ENCODE results near the gene PFDN5.
"Not testable (repeated sequence)": the region's sequence is repeated elsewhere in the genome, so short reads cannot be mapped to it uniquely, and the experiment has no call there.

PFDN5 gene

DNA sequence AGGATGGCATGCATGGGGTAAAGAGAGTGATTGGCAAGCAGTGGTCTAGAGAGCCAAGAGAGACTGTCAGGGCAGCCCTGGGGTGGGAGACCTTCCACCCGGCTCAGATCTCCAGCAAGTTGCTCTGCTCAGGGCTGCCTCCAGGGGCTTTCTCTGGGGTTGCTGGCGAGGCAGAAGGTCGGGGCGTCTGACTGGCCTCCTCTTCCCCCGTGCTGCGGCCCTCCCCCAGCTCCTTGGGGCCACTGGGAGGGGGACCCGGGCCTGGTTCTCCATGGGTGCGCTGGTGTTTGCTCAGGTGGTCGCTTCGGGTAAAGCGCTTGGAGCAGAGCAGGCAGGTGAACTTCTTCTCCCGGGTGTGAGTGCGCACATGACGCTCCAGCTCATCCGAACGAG is 32.7 kb downstream of the PFDN5 start:
- no peak for DNase-seq (ENCODE audit: low spot score)

DNA sequence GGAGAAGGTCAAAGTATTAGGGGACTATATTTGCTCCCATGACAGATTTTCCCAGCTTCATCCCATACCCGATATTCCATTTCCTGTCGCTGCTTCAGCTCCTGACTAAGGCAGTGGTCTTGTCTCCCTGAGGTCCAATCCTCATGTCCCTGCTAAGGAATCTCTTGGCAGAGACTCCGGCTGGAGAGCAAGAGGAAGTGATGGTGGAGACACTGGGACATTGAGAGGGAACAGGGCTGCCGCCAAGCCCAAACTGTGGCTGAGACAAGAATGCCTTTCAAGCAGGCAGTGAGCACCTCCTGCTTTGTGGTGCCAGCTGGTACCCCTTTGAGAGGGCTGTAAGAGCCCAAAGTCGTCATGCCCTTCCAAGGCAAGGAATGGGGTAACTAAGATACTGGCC is 35.3 kb downstream of the PFDN5 start:
- no peak for DNase-seq (ENCODE audit: low spot score)

DNA sequence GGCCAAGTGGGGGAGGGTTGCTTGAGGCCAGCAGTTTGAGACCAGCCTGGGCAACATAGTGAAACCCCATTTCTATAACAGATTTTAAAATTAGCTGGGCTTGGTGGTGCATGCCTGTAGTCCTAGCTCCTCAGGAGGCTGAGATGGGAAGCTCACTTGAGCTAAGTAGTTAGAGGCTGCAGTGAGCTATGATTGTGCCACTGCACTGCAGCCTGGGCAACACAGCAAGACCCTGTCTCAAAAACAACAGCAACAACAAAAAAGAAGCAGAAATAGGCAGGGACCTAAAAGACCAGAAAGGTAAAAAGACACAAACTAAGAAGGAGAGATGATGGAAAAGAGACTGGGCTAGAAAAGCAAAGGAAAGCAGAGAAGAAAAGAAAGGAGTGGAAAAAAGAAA is 37.0 kb downstream of the PFDN5 start:
- not testable (repeated sequence) for DNase-seq (ENCODE audit: low spot score)

DNA sequence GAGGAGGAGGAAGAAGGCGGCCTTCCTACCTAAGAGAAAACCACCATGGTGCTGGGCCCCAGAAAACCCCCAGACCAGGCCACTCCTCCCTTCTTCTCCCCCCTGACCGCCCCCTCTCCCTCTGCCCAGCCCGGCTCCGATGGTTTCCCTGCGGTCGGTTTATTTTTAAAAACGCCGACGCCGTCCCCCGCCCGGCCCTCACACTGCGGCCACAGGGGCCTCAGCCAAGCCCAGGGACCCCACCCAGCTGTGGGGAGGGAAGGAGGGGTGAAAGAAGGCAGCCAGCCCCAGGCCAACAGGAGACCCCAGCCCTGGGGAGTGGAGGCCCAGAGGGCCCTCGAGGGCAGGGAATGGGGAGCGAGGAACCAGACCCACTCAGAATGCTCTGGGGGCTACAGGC is 37.4 kb downstream of the PFDN5 start:
- no peak for DNase-seq (ENCODE audit: low spot score)

DNA sequence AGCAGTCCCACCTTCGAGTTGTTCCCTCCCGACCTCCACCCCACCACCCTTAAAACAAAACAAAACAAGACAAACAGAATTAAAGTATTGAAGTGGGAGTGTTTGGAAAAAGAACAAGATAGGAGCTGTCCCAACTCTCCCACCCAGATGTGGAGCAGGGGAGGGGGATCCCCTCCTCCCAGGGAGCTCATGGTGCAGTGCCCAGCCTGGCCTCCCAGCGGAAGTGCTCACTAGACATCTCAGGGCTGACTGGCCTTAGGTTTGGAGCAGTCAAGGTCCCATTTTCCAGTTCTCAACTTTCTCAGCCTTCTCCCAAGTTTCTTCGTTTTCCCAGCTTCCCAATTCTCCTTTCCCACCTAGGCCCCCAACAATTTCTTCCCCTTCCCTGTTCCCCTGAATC is 37.9 kb downstream of the PFDN5 start:
- DNase-seq (ENCODE audit: low spot score), result no peak

DNA sequence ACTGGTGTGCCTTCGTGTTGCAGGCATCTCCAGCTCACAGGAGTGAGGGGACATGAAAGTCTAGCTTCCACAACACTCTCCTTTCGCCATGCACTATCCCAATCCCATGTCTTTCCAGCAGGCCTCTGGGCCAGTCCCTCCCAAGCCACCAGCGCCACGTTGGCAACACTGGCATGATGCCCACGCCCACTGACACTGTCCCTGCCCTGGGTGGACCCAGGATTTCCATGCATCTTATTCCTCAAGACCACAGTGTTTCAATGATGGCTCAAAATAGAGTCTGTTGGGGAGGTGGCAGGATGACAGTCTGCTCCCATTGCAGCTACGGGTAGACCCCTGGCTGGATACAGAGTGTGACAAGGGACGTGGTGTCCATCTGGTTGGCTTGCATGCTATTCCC is 38.5 kb downstream of the PFDN5 start:
- no peak for DNase-seq (ENCODE audit: low spot score)

DNA sequence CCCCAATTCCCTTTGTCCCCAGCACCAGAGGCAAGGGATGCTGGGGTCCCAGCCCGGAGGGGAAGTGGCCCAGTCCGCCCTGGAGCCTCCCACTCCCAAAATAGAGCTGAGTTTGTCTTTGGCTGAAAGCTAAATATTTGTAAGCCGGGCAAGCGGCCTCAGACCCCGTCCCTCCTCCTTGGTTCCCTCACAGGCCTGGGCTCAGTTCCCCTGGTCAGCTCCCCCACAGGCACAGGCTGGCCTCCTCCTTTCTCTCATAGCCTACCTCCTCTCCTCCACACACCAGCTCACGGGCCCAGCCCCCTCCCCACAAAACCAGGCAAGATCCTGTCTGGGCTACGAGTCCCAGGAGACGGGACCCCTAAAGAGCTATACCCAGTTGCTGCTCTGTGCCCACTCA is 39.5 kb downstream of the PFDN5 start:
- DNase-seq (ENCODE audit: low spot score), result no peak

DNA sequence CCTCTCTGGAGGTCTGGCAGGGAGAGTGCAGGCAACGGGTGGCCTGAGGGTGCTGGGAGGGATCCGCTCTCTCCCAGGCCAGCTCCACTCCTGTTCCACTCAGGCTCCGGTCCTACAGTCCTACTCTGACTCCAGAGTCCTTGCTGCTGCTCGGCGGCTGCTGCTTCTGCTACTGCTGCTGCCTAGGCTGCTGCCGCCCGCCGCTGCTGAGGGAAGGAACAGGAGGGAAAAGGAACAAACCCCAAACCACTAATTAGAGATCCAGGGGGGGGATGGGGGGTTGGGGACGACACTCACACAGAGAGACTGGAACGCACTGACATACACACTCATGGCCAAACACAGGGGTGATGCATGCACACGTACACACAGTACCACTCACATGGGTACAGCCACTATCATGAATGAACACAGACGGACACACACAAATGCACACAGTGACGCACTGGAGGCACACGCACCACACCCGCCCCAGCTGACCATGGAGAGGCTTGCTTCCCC is 40.9 kb downstream of the PFDN5 start, which contains the start of gene SP7:
TSS of gene SP7 (minus strand) at position 174 of the 501 bp plus-strand sequence. CDS start 708 bp downstream, outside the sequence.
- no peak for DNase-seq (ENCODE audit: low spot score)

DNA sequence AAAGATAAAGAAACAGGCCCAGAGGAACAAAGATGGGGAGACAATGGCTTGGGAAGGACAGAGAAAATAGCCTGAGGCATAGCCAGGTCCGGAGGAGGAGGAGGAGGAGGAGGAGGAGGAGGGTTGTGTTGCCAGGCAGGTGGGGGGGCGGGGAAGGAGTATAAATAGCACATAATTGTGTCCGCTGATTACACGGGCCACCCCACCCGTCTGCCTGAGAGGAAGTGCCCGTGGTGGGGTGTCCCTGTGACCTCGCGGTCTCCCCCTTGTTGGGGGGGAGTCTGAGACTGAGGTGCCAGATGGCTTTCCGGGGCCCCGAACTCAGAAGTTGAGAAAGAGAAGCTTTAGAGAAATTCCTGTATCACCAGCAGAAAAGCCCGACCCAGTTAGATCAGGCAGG is 42.7 kb downstream of the PFDN5 start:
- DNase-seq (ENCODE audit: low spot score), result no peak

DNA sequence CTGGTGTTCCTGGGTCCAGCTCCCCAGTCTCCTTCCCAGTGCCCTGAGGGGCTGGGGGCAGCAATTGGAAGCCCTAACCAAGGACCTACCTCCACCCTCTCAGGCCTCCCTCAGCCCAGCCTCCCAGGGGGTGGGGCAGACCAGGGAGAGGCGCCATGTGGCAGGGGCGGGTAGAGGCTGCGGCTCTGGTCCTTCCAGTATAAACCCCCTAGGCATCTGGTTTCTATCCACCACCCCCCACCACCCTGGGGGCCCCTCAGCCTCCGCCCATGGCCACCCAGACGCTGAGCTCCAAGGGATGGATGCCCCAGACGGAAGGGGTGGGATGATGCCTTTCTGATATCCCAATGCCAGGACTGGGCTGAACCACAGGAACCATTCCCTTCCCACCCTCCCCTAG is 43.6 kb downstream of the PFDN5 start:
- DNase-seq (ENCODE audit: low spot score), result no peak

DNA sequence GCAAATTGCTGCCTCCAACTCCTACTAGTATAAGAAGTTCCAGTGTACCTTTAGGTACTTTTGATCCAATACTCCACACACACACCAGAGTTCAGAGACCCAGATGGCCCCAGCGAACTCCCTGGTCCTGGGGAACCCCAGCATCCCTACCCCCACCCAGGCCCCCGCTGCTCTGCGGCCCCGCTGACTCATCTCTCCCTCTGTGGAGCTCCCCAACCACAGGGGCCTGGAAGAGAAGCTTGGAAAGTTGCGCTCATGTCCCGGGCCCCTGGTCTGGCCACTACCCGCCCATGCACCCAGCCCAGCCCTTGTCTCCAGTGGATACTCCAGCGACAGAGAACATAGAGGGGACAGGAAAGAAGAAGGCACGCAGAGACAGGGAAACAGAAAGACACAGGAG is 45.1 kb downstream of the PFDN5 start:
- no peak for DNase-seq (ENCODE audit: low spot score)

DNA sequence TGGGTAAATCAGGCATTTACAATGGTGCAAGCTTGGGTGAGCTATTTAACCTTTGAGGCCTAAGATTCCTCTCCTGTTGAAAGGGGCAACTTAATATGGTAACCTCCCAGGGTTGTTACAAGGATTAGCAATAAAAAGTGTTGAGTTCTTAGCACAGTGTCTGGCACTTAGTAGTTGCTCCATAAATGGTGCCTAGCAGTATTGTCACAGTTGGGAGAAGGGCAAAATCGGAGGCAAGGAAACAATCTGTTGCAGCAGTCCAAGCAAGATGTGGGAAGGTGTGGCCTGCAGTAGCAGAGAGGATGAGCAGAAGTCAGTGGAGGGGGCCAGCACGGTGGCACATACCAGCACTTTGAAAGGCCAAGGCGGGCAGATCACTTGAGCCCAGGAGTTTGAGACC is 48.1 kb downstream of the PFDN5 start:
- DNase-seq (ENCODE audit: low spot score), result no peak

DNA sequence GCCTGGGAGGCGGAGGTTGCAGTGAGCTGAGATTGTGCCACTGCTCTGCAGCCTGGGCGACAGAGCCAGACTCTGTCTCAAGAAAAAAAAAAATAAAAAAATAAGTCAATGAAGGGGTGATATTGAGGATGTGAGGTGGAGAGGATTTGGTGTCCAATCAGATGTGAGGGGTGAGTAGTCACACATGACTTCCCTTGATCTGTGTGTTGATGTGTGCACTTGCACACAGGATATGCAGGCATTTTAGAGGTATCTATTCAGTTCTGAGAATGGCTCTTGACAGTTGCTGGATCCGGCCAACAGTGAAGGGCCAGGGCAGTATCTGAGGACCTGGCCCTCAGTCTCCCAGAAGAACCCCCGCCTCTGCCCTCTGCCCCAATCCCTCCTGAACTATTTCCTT is 48.6 kb downstream of the PFDN5 start:
- DNase-seq (ENCODE audit: low spot score), result no peak

DNA sequence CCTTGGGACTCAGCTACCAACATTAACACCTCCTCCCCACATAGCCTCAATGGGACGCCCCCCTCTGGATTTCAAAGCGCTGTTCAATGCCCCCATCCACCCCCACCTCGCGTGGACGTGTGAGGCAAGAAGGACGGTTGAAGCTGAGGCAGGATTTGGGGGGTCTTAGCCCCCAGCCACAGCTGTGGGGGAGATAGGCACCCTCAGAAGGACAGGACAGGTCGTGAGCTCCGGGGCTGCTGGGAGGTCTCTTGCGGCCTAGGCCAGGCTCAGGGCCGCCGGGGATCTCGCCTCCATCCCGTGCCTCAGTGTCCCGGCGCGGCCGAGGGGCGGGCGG is 49.1 kb downstream of the PFDN5 start:
- DNase-seq (ENCODE audit: low spot score), result no peak

DNA sequence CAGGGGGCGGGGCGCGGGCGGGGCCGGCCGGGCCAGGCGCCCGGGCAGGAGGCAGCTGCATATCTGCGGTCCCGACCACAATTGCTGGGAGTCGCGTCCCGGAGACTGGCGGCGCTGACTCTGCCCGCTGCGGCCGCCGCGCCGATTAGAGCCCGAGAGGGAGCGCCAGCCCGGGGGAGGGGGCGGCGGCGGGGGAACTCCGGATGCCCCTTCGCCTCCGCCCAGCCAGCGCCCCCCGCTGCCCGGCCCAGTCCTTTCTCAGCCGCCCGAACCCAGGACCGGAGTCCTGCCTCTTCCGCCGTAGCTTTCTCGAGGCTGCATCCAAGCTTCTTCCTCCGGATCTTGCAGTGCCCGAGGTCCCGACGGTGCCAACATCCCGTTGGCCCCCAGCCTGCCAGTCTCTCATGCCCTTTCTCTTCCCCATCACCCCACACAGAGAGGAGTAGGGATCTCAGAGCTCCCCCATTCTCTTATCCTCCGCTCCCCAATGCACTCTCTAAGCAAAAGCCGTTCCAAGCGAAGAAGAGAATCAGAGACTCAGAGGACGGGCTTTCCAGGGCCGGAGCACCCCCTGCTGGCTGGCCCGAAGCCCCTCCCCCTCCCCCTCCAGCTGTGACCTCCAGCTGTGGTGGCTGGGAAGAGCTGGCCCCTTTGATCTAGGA is 49.6 kb downstream of the PFDN5 start:
- DNase-seq (ENCODE audit: low spot score), result peak; percentile 84

DNA sequence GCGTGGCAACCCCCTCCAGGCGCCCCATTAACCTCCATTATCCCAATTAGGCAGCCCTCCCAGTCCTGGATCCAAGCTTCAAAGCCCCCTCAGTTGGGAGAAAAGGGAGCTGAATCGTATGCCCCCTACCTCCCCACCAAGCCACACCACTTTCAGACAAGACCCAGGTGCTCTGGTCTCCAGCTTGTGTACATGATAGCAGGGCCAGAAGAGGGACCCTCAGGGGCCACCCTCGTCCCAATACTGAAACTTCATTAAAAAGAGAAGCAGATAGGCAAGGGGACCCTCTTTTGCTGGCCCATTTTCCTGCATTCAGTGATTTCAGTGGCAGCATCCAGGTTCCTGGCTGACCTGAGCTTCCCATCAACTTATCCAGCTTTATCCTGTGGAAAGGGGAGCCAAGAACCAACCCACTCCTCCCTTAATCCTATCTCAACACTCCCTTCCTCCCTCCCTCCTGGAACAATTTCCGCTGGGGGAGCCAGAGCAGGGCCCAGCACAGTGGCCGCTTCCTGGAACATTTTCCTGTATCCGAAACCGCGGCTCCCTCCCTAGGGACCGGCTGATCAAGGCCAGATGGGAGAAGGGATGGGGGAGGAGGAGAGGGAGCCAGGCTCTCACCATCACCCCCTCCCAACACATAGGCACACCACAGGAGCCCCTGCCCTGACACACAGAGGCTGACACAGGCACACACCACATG is 50.3 kb downstream of the PFDN5 start:
- DNase-seq (ENCODE audit: low spot score), result no peak

DNA sequence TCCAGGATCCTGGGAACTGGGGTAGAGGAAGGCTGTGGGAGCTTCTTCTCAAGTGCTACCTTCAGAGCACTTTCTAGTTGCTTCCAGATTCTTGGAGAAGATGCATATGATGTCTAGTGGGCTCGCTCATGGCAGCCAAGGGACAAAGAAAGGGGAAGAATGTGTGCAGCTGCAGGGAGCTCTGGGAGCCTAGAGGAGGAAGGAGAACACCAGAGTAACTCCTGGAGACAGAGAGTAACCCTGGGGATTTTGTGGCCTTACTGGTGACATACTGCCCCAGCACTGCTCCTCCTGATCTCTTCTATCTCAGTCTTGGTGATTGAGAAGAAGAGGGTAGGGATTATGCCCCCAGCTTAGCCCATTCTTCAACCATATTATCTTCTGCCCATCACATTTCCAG is 51.1 kb downstream of the PFDN5 start:
- DNase-seq (ENCODE audit: low spot score), result no peak

DNA sequence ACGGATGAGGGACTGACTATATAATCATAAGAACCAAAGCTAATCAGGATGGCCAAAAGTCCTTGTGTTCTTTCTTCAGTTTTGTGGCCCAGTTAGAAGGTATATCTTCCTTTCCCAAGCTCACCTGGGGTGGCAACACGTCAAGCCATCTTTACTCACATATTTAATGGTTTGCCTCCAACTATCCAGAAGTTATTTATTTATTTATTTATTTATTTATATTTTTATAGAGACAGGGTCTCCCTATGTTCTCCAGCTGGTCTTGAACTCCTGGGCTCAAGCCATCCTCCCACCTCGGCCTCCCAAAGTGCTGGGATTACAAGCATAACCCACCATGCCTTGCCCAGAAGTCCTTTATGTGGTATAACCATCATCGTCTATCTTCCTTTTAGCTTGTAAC is 52.6 kb downstream of the PFDN5 start:
- no peak for DNase-seq (ENCODE audit: low spot score)
